Esophagus squamous epithelium (tissue), 4 donors: ENCODE data around the gene LYZL6.

ENCODE experiments used
- CTCF ChIP-seq, 6 experiments: fragments of 450-650 bp in 4 of 6; fragments of 200-600 bp in 2 of 6; sonication (generic) in 2 of 6; IDR thresholded peaks; one replicate each; pipeline ENCODE4 v1.5.1; 2016 to 2019; ENCODE audit warnings: antibody characterized with exemption in 6 of 6, mild to moderate bottlenecking in 4 of 6, moderate library complexity in 4 of 6
- POLR2A ChIP-seq, 4 donors: fragments of 450-650 bp; IDR thresholded peaks; one replicate each; pipeline ENCODE4 v1.6.1; 2017; ENCODE audit warnings: antibody characterized with exemption in 4 of 4, mild to moderate bottlenecking in 4 of 4, moderate library complexity in 3 of 4

GRCh38 chr17:35892091-35893035 is 51.1 kb downstream of the LYZL6 start:
- no peak for TF ChIP-seq CTCF (IDR thresholded peaks at IDR 0.05)
- TF ChIP-seq POLR2A (IDR thresholded peaks at IDR 0.05): no peak
